ENCODE results near the gene AKAP8L.

- TF ChIP-seq CTCF (IDR thresholded peaks at IDR 0.05) (no peak), POLR2A (IDR thresholded peaks at IDR 0.05) (no peak)
Measured at GRCh38 chr19:15445227-15445605, 26.4 kb upstream of the AKAP8L start.

All from heart left ventricle (tissue), 13 donors.